Naive thymus-derived CD4-positive, alpha-beta T cell (primary cell): Measurements from ENCODE around the gene SUGP2. TPM values are rescaled to one million over a fixed set of nuclear protein-coding genes. Genes with fewer than 3 reads are reported as not detected.

ENCODE experiments used
- ATAC-seq: fragments of 150-1000 bp; cut with Tn5 transposase; 2 replicates; pipeline ENCODE4 v1.10.0; 2021; ENCODE audit warnings: mild to moderate bottlenecking, moderate library complexity
- CTCF ChIA-PET: fragments of 350-600 bp; sonication (Branson Sonifier 250); formaldehyde crosslinking; loops from one replicate; lab custom pipeline; 2021; ENCODE audit warnings: antibody characterized with exemption; lab: Charles Lee
- POLR2A ChIA-PET: fragments of 350-600 bp; sonication (Branson Sonifier 250); formaldehyde crosslinking; loops from one replicate; lab custom pipeline; 2021; ENCODE audit warnings: antibody characterized with exemption, inconsistent platforms; lab: Charles Lee
- DNase-seq, 9 donors: peaks; one replicate each; pipeline versions ENCODE4 v3.0.0 to v3.0.0-alpha.2; 2020 to 2022; ENCODE audit warnings: mixed read lengths in 1 of 9
- H3K27ac ChIP-seq: one replicate; pipeline ENCODE4 v1.7.0; 2013; ENCODE audit warnings: mild to moderate bottlenecking, low read depth, low read length, moderate library complexity
- H3K27me3 ChIP-seq, 2 donors: one replicate each; pipeline ENCODE4 v1.7.0; 2013; ENCODE audit warnings: low read length in 2 of 2, mild to moderate bottlenecking in 2 of 2, moderate library complexity in 2 of 2; ENCODE audit not compliant: control insufficient read depth in 2 of 2, insufficient read depth in 2 of 2
- H3K36me3 ChIP-seq, 3 experiments: 1 replicate in 2 of 3; 2 replicates in 1 of 3; pipeline ENCODE4 v1.7.0; 2013; ENCODE audit warnings: low read length in 3 of 3, mild to moderate bottlenecking in 3 of 3, moderate library complexity in 1 of 3; ENCODE audit not compliant: insufficient read depth in 3 of 3, control insufficient read depth in 2 of 3
- H3K4me1 ChIP-seq, 2 donors: one replicate each; pipeline ENCODE4 v1.7.0; 2013; ENCODE audit warnings: low read length in 2 of 2, mild to moderate bottlenecking in 2 of 2, moderate library complexity in 1 of 2; ENCODE audit not compliant: control insufficient read depth in 2 of 2, insufficient read depth in 2 of 2
- H3K4me3 ChIP-seq: 2 replicates; pipeline ENCODE4 v1.7.0; 2013; ENCODE audit warnings: mild to moderate bottlenecking, low read length
- H3K9me3 ChIP-seq, 3 experiments: 1 replicate in 2 of 3; 2 replicates in 1 of 3; pipeline ENCODE4 v1.7.0; 2013; ENCODE audit warnings: low read length in 3 of 3; ENCODE audit not compliant: control insufficient read depth in 2 of 3
- H3K27ac Mint-ChIP-seq, 9 donors: one replicate each; pipeline ENCODE4 v1.8.0; 2020 to 2022; ENCODE audit warnings: mixed read lengths in 9 of 9, mild to moderate bottlenecking in 8 of 9, moderate library complexity in 5 of 9, inconsistent platforms in 2 of 9
- H3K27me3 Mint-ChIP-seq, 5 donors: one replicate each; pipeline ENCODE4 v1.8.0; 2021 to 2022; ENCODE audit warnings: mixed read lengths in 5 of 5, mild to moderate bottlenecking in 1 of 5
- H3K36me3 Mint-ChIP-seq, 5 donors: one replicate each; pipeline ENCODE4 v1.8.0; 2020 to 2022; ENCODE audit warnings: mixed read lengths in 5 of 5, mild to moderate bottlenecking in 3 of 5, inconsistent platforms in 1 of 5
- H3K4me1 Mint-ChIP-seq, 7 donors: one replicate each; pipeline ENCODE4 v1.8.0; 2020 to 2022; ENCODE audit warnings: mixed read lengths in 7 of 7, mild to moderate bottlenecking in 3 of 7, inconsistent platforms in 1 of 7
- H3K4me3 Mint-ChIP-seq, 10 donors: one replicate each; pipeline ENCODE4 v1.8.0; 2020 to 2022; ENCODE audit warnings: mild to moderate bottlenecking in 10 of 10, mixed read lengths in 10 of 10, moderate library complexity in 6 of 10, inconsistent platforms in 2 of 10
- H3K9me3 Mint-ChIP-seq, 11 donors: one replicate each; pipeline ENCODE4 v1.8.0; 2020 to 2022; ENCODE audit warnings: mixed read lengths in 11 of 11, mild to moderate bottlenecking in 4 of 11, inconsistent platforms in 1 of 11, moderate library complexity in 1 of 11
- intact Hi-C, 2 donors: fragments of 100-400 bp; cut with micrococcal nuclease; formaldehyde crosslinking; loops; one replicate each; pipeline ENCODE4 v1.15.1; 2023
- polyA plus RNA-seq, 2 donors: library from polyadenylated mRNA; unstranded; fragments of 300-500 nt; fragmentation: Illumina TruSeq; gene quantifications; one replicate each; pipeline ENCODE4 v1.2.3, GENCODE V29; 2021
- total RNA-seq, 6 experiments: library from RNA in 5 of 6; stranded (reverse) in 5 of 6; gene quantifications; 1 replicate in 5 of 6; 2 replicates in 1 of 6; pipeline ENCODE4 v1.2.3 and lab custom pipeline; 2021 to 2026

SUGP2 gene
- total and polyA plus RNA-seq, 7 experiments from 2014 or later = 9.3 to 145 (median 125) TPM

GRCh38 chr19:19040417-19040816, 7.1 kb upstream of the SUGP2 start:
- no peaks in the 10 kb centered on the region for H3K27me3 ChIP-seq
- H3K4me1 Mint-ChIP-seq = peaks cover 18 to 30% (median 26%) of the 10 kb centered on the region in 7 donors
- H3K4me3 ChIP-seq = no peak overlapping the region
- H3K36me3 ChIP-seq = peaks cover 0 to 31% (median 0%) of the 10 kb centered on the region in 3 experiments
- peaks cover 10 to 18% of the 10 kb centered on the region in 2 donors for H3K4me1 ChIP-seq
- peak overlapping the region; percentile 32 for H3K27ac ChIP-seq
- ATAC-seq (no peak), DNase-seq (no peak)
- ChIA-PET CTCF (interaction anchor here (0.7 kb wide), 1 partner anchor 1251 kb away, joined by 3 read pairs; no protein-coding TSS in a partner anchor), POLR2A (interaction anchor here (0.8 kb wide), 1 partner anchor 10 kb away, joined by 3 read pairs; no protein-coding TSS in a partner anchor)
- H3K36me3 Mint-ChIP-seq = peaks cover 0 to 14% (median 10%) of the 10 kb centered on the region in 5 donors
- intact Hi-C loops = no loop called here
- peak overlapping the region in 8 of 9 donors; percentile 59 to 90 (median 83) for H3K27ac Mint-ChIP-seq
- H3K4me3 Mint-ChIP-seq = peak overlapping the region in 2 of 10 donors; percentile 45 to 65
- H3K27me3 Mint-ChIP-seq = no peaks in the 10 kb centered on the region
- H3K9me3 ChIP-seq = no peaks in the 10 kb centered on the region
- H3K9me3 Mint-ChIP-seq = no peaks in the 10 kb centered on the region

- ChIA-PET POLR2A (interaction anchor here (0.8 kb wide), 1 partner anchor 10 kb away, joined by 3 read pairs; no protein-coding TSS in a partner anchor), CTCF (interaction anchor here (0.7 kb wide), 1 partner anchor 1250 kb away, joined by 3 read pairs; no protein-coding TSS in a partner anchor)
- H3K27ac Mint-ChIP-seq = peak overlapping the region; percentile 2 to 90 (median 80)
- no peaks in the 10 kb centered on the region for H3K9me3 Mint-ChIP-seq
- peaks cover 10 to 18% of the 10 kb centered on the region in 2 donors for H3K4me1 ChIP-seq
- no peak overlapping the region for H3K4me3 ChIP-seq
- no peaks in the 10 kb centered on the region for H3K27me3 ChIP-seq
- H3K4me1 Mint-ChIP-seq = peaks cover 18 to 34% (median 26%) of the 10 kb centered on the region in 7 donors
- no peaks in the 10 kb centered on the region for H3K27me3 Mint-ChIP-seq
- peak; percentile 92 for ATAC-seq
- peaks cover 0 to 10% (median 5%) of the 10 kb centered on the region in 5 donors for H3K36me3 Mint-ChIP-seq
- peak overlapping the region; percentile 32 for H3K27ac ChIP-seq
- H3K4me3 Mint-ChIP-seq = peak overlapping the region in 5 of 10 donors; percentile 26 to 65 (median 40)
- H3K36me3 ChIP-seq = peaks cover 0 to 33% (median 0%) of the 10 kb centered on the region in 3 experiments
- H3K9me3 ChIP-seq = no peaks in the 10 kb centered on the region
- peak in 6 of 9 donors; percentile 24 to 59 (median 36) for DNase-seq
- intact Hi-C loops = no loop called here
These were observed 6.6 kb upstream of the SUGP2 start for GRCh38 chr19:19039901-19040300.

DNA sequence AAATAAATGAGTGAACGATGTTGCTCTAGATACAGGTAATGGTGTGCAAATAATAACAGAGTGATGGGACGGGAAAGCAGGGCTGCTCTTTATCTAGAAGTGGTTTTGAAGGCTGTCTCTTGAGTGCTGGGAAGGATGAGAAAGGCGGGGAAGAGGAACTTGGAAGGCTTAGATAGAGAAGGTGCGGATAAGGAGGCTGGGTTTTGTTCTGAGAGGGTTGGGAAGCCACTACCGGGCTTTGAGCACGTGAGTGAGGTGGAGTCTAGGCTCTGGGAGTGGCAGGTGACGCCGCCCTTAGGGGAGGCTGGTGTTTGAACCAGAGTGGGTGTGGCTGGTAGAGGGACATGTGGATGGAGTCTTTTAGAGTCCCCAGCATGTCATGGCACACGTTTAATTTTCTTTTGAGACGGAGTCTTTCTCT, 897 bp upstream of the SUGP2 start:
- Histone ChIP-seq H3K27ac (peak overlapping the region; percentile 86), H3K4me3 (peak overlapping the region; percentile 84), H3K27me3 (no peaks in the 10 kb centered on the region), H3K36me3 (peaks cover 0 to 21% (median 0%) of the 10 kb centered on the region in 3 experiments), H3K9me3 (no peaks in the 10 kb centered on the region), H3K4me1 (peaks cover 14 to 17% of the 10 kb centered on the region in 2 donors)
- DNase-seq = peak; percentile 24 to 75 (median 55)
- intact Hi-C loops = loop anchor here in 1 of 2 donors (1.0 kb wide), 2 partner anchors 29 to 104 kb away; partner anchors contain the start of genes SLC25A42 and TMEM161A
- ATAC-seq = peak; percentile 70
- Mint-ChIP-seq H3K9me3 (no peaks in the 10 kb centered on the region), H3K27me3 (no peaks in the 10 kb centered on the region), H3K4me1 (peaks cover 17 to 42% (median 37%) of the 10 kb centered on the region in 7 donors), H3K36me3 (peaks cover 0 to 21% (median 0%) of the 10 kb centered on the region in 5 donors), H3K4me3 (peak overlapping the region; percentile 86 to 93 (median 91)), H3K27ac (peak overlapping the region; percentile 81 to 94 (median 87))
- CTCF ChIA-PET = no interaction called here
- POLR2A ChIA-PET = no interaction called here

- no peak for ATAC-seq
- peaks cover 14 to 19% of the 10 kb centered on the region in 2 donors for H3K4me1 ChIP-seq
- H3K36me3 Mint-ChIP-seq = peaks cover 3 to 24% (median 5%) of the 10 kb centered on the region in 5 donors
- peaks cover 16 to 44% (median 39%) of the 10 kb centered on the region in 7 donors for H3K4me1 Mint-ChIP-seq
- ChIA-PET CTCF (no interaction called here), POLR2A (no interaction called here)
- H3K27me3 ChIP-seq = no peaks in the 10 kb centered on the region
- no peak for DNase-seq
- H3K27me3 Mint-ChIP-seq = no peaks in the 10 kb centered on the region
- no peaks in the 10 kb centered on the region for H3K9me3 Mint-ChIP-seq
- H3K27ac Mint-ChIP-seq = peak overlapping the region; percentile 48 to 100 (median 88)
- no peaks in the 10 kb centered on the region for H3K9me3 ChIP-seq
- intact Hi-C loops = loop anchor here (1.0 to 2.0 kb wide), 6 partner anchors 30 to 510 kb away; partner anchors contain the start of genes BORCS8 (in 2 of the 2), RFXANK (in 2 of the 2), COPE (in 1 of the 2) and DDX49 (in 1 of the 2)
- peak overlapping the region; percentile 84 for H3K4me3 ChIP-seq
- peaks cover 0 to 30% (median 5%) of the 10 kb centered on the region in 3 experiments for H3K36me3 ChIP-seq
- H3K27ac ChIP-seq = peak overlapping the region; percentile 86
- peak overlapping the region; percentile 88 to 100 (median 96) for H3K4me3 Mint-ChIP-seq
These were observed 216 bp downstream of the SUGP2 start for GRCh38 chr19:19033176-19033425.

DNA sequence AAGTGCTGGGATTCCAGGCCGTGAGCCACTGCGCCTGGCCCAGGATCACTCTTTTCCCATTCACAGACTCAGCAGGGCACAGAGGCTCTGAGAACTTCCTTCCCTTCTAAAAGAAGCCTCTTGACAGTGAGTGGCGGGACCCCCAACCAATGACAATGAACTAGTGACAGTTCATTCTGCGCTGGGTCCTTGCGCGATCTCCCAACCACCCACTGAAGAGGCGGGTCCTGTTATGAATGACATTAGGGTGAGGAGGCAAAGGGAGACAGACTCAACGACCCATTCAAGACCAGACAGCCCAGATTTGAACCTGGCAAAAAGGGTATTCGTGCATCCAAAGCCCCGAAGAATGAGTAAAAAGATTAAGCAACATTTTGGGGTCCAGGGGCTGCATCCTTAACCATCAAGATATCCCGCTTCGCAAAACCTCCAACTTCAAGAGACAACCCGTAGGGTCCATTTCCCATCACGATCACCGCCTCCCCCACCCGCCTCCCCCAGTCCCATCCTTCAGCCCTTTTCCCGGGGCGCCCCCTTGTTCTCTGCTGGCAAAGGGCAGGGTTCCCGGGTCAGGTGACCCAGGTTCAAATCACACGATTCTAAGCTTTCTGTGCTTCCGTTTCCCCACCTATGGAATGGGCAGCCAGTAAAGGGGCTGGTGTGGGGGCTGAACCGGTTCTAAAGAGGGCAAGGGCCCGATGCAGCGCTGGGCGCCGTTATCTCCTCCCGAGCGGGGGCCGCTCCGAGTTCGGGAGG, 719 bp downstream of the SUGP2 start:
- POLR2A ChIA-PET = interaction anchor here (0.6 kb wide), 1 partner anchor 908 kb away, joined by 6 read pairs; no protein-coding TSS in a partner anchor
- H3K9me3 Mint-ChIP-seq = no peaks in the 10 kb centered on the region
- H3K4me1 ChIP-seq = peaks cover 14 to 21% of the 10 kb centered on the region in 2 donors
- ATAC-seq (peak; percentile 57), DNase-seq (peak; percentile 38 to 87 (median 76))
- peaks cover 0 to 35% (median 5%) of the 10 kb centered on the region in 3 experiments for H3K36me3 ChIP-seq
- CTCF ChIA-PET = no interaction called here
- no peaks in the 10 kb centered on the region for H3K27me3 ChIP-seq
- intact Hi-C loops = loop anchor here (1.0 to 2.0 kb wide), 6 partner anchors 31 to 510 kb away; partner anchors contain the start of genes BORCS8 (in 2 of the 2), COPE (in 2 of the 2), DDX49 (in 2 of the 2) and RFXANK (in 2 of the 2)
- peak overlapping the region; percentile 88 to 100 (median 96) for H3K4me3 Mint-ChIP-seq
- H3K27ac Mint-ChIP-seq = peak overlapping the region; percentile 86 to 100 (median 93)
- peaks cover 4 to 26% (median 7%) of the 10 kb centered on the region in 5 donors for H3K36me3 Mint-ChIP-seq
- H3K27me3 Mint-ChIP-seq = no peaks in the 10 kb centered on the region
- peak overlapping the region; percentile 84 for H3K4me3 ChIP-seq
- H3K4me1 Mint-ChIP-seq = peaks cover 16 to 48% (median 40%) of the 10 kb centered on the region in 7 donors
- peak overlapping the region; percentile 86 for H3K27ac ChIP-seq
- no peaks in the 10 kb centered on the region for H3K9me3 ChIP-seq

GRCh38 chr19:19031891-19032290, 1.4 kb downstream of the SUGP2 start:
- no peaks in the 10 kb centered on the region for H3K27me3 ChIP-seq
- ChIA-PET POLR2A (interaction anchor here (0.6 kb wide), 1 partner anchor 907 kb away, joined by 6 read pairs; no protein-coding TSS in a partner anchor), CTCF (interaction anchor here (0.6 kb wide), 1 partner anchor 351 kb away, joined by 3 read pairs; no protein-coding TSS in a partner anchor)
- peak overlapping the region; percentile 86 for H3K27ac ChIP-seq
- Mint-ChIP-seq H3K27ac (peak overlapping the region; percentile 86 to 98 (median 88)), H3K4me1 (peaks cover 20 to 54% (median 44%) of the 10 kb centered on the region in 7 donors), H3K36me3 (peaks cover 4 to 30% (median 13%) of the 10 kb centered on the region in 5 donors), H3K4me3 (peak overlapping the region; percentile 88 to 100 (median 96)), H3K9me3 (no peaks in the 10 kb centered on the region), H3K27me3 (no peaks in the 10 kb centered on the region)
- peaks cover 0 to 35% (median 5%) of the 10 kb centered on the region in 3 experiments for H3K36me3 ChIP-seq
- intact Hi-C loops = loop anchor here (1.0 to 2.0 kb wide), 2 partner anchors 113 to 509 kb away; partner anchors contain the start of genes COPE (in 1 of the 2), DDX49 (in 1 of the 2) and ELL (in 1 of the 2)
- DNase-seq = peak in 4 of 9 donors; percentile 7 to 18 (median 14)
- H3K4me3 ChIP-seq = no peak overlapping the region
- H3K4me1 ChIP-seq = peaks cover 14 to 21% of the 10 kb centered on the region in 2 donors
- no peak for ATAC-seq
- no peaks in the 10 kb centered on the region for H3K9me3 ChIP-seq
